K562 (cell line): Measurements from ENCODE around the gene POLR3GL. TPM values are rescaled to one million over a fixed set of nuclear protein-coding genes. Genes with fewer than 3 reads are reported as not detected.

Experiments used
- ADNP ChIP-seq: fragments of 200-800 bp; sonication (Bioruptor generic); IDR thresholded peaks from 2 replicates; pipeline ENCODE4 v1.6.1; 2016; ENCODE audit warnings: missing genetic modification characterization, missing compliant biosample characterization
- CTBP1 ChIP-seq: fragments of 450-650 bp; IDR thresholded peaks from 2 replicates; pipeline ENCODE4 v1.6.1; 2016; ENCODE audit warnings: borderline replicate concordance
- EGR1 ChIP-seq: fragments of 450-650 bp; conservative IDR thresholded peaks from 2 replicates; pipeline ENCODE4 v1.6.1; 2017; ENCODE audit warnings: mild to moderate bottlenecking
- HDAC2 ChIP-seq: fragments of 450-650 bp; IDR thresholded peaks from 2 replicates; pipeline ENCODE4 v1.6.1; 2016; ENCODE audit warnings: mild to moderate bottlenecking
- L3MBTL2 ChIP-seq: fragments of 450-650 bp; IDR thresholded peaks from 2 replicates; pipeline ENCODE4 v1.6.1; 2016; ENCODE audit warnings: mild to moderate bottlenecking, moderate library complexity
- MAX ChIP-seq: sonication (generic); formaldehyde crosslinking; IDR thresholded peaks from 2 replicates; pipeline ENCODE4 v1.9.0; 2022; ENCODE audit warnings: mild to moderate bottlenecking, missing genetic modification reagents
- MCM5 ChIP-seq: fragments of 450-650 bp; IDR thresholded peaks from 2 replicates; pipeline ENCODE4 v1.6.1; 2016; ENCODE audit warnings: low read depth
- MGA ChIP-seq: fragments of 450-650 bp; IDR thresholded peaks from 2 replicates; pipeline ENCODE4 v1.6.1; 2016; ENCODE audit warnings: mild to moderate bottlenecking, moderate library complexity
- NFIC ChIP-seq: fragments of 450-650 bp; IDR thresholded peaks from 2 replicates; pipeline ENCODE4 v1.6.1; 2017; ENCODE audit warnings: mild to moderate bottlenecking, inconsistent platforms
- NRF1 ChIP-seq, 2 experiments: fragments of 450-650 bp; IDR thresholded peaks in 1 of 2; conservative IDR thresholded peaks in 1 of 2; 2 replicates each; pipeline ENCODE4 v1.6.1; 2014; ENCODE audit warnings: mild to moderate bottlenecking in 2 of 2
- RHOXF2B ChIP-seq: fragments of 250-450 bp; sonication (Bioruptor Pico); conservative IDR thresholded peaks from 2 replicates; pipeline ENCODE4 v1.5.1; 2021
- SREBF2 ChIP-seq: sonication (generic); formaldehyde crosslinking; IDR thresholded peaks from 2 replicates; pipeline ENCODE4 v1.4.0; 2020; ENCODE audit warnings: mild to moderate bottlenecking, missing genetic modification reagents
- XRCC5 ChIP-seq: fragments of 200-400 bp; formaldehyde crosslinking; IDR thresholded peaks from 2 replicates; pipeline ENCODE4 v1.6.1; 2017; ENCODE audit warnings: low read depth, mild to moderate bottlenecking, low read length
- polyA plus RNA-seq, 8 experiments: library from polyadenylated mRNA; depleted of rRNA in 4 of 8; stranded (reverse) in 5 of 8; unstranded in 3 of 8; fragments of >200 nt; fragmentation: Nextera tagmentation in 2 of 8; fragmentation: Illumina TruSeq in 1 of 8; extraction: Ambion mirVana in 2 of 8; extraction: Trizol in 1 of 8; gene quantifications; 2 replicates each; pipeline versions ENCODE4 v1.2.1 to v1.2.3, GENCODE V29; 2011 to 2014; ENCODE audit warnings: inconsistent platforms in 1 of 8, missing spikeins in 1 of 8
- total RNA-seq, 7 experiments: library from RNA; depleted of rRNA in 6 of 7; stranded (reverse); fragments of >200 nt in 6 of 7; fragmentation: Illumina TruSeq in 2 of 7; extraction: Trizol in 2 of 7; gene quantifications; 2 replicates each; pipeline versions ENCODE4 v1.2.1 to v1.2.3, GENCODE V29; 2011 to 2021; ENCODE audit warnings: low replicate concordance in 1 of 7

Gene POLR3GL
- total and polyA plus RNA-seq, 9 of the 15 experiments (the other 6 are each of a cell fraction or from before 2014, with no cell fraction given): 14.6 to 48.4 (median 38.2) TPM

- TF ChIP-seq MGA (peak; percentile 54), L3MBTL2 (peak; percentile 43; the same call in 1 of the 2 replicates), ADNP (tag) (no peak), XRCC5 (no peak), MAX (CRISPR knock-in tag) (peak; percentile 45), EGR1 (0 out of 2 replicates have a peak, but pooled peaks have one; percentile 27), NRF1 (conservative IDR thresholded peaks at IDR 0.05 in 1 of 2, IDR thresholded peaks at IDR 0.05 in 1 of 2) (peak; percentile 66 to 67), NFIC (no peak), RHOXF2B (CRISPR knock-in tag) (no peak), MCM5 (no peak), HDAC2 (no peak), CTBP1 (no peak), SREBF2 (peak; percentile 17; the same call in 1 of the 2 replicates)
- TF ChIP-seq, all 486 proteins: peak for 7
Observed at GRCh38 chr1:145961425-145962156, 2.9 kb upstream of the POLR3GL start (continued).
